Progenitor cell of endocrine pancreas (in vitro differentiated cells): Measurements from ENCODE around the gene OSBPL10. TPM values are rescaled to one million over a fixed set of nuclear protein-coding genes. Genes with fewer than 3 reads are reported as not detected.

Experiments
- DNase-seq: peaks from one replicate; pipeline ENCODE4 v3.0.0; 2021; ENCODE audit warnings: low spot score; ENCODE audit not compliant: unreplicated experiment
- H3K27ac Mint-ChIP-seq: 2 replicates; pipeline ENCODE4 v1.8.0; 2021; ENCODE audit warnings: mild to moderate bottlenecking, moderate library complexity, mixed read lengths
- H3K27me3 Mint-ChIP-seq: 2 replicates; pipeline ENCODE4 v1.8.0; 2021; ENCODE audit warnings: mixed read lengths
- H3K36me3 Mint-ChIP-seq: 2 replicates; pipeline ENCODE4 v1.8.0; 2022; ENCODE audit warnings: mixed read lengths; ENCODE audit not compliant: insufficient read depth
- H3K4me1 Mint-ChIP-seq: 2 replicates; pipeline ENCODE4 v1.8.0; 2021; ENCODE audit warnings: low read depth, mixed read lengths
- H3K4me3 Mint-ChIP-seq: 2 replicates; pipeline ENCODE4 v1.8.0; 2021; ENCODE audit warnings: low read depth, mild to moderate bottlenecking, moderate library complexity, mixed read lengths
- H3K9me3 Mint-ChIP-seq: 2 replicates; pipeline ENCODE4 v1.8.0; 2021; ENCODE audit warnings: low read depth, mixed read lengths
- total RNA-seq: library from RNA; stranded (reverse); gene quantifications from 2 replicates; pipeline ENCODE4 v1.2.1, GENCODE V29; 2021
- TF ChIP-seq, protein P1 (sequence below): fragments of 200-600 bp; sonication (generic); IDR thresholded peaks from one replicate; pipeline ENCODE4 v1.5.0; 2021; ENCODE audit warnings: antibody characterized with exemption, mild to moderate bottlenecking; ENCODE audit not compliant: unreplicated experiment

OSBPL10 gene
- total RNA-seq, 1 donor from 2014 or later: 25.2 TPM

DNA sequence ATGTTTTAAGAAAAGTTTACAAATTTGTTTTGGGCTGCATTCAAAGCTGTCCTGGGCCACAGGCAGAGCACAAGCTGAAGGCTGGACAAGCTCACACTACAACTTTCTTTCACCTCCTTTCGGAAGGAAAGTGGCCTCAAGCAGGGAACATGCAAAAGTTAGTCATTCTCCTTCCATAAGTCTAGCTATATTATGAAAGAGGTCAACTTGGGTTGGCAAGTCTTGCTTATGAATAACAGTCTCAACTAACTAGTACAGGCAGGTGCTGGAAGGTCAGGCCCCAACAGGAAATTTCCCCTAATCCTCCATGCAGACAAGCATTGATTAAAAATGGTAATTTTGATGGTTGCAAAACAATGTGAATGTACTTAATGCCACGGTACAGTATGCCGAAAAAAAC, 69.4 kb downstream of the OSBPL10 start:
- no peak for DNase-seq
- H3K36me3 Mint-ChIP-seq: peaks cover 2% of the 10 kb centered on the region
- no peaks in the 10 kb centered on the region for H3K27me3 Mint-ChIP-seq
- H3K27ac Mint-ChIP-seq: no peak overlapping the region
- H3K4me3 Mint-ChIP-seq: no peak overlapping the region
- H3K4me1 Mint-ChIP-seq: peaks cover 22% of the 10 kb centered on the region
- TF ChIP-seq, protein P1, sequence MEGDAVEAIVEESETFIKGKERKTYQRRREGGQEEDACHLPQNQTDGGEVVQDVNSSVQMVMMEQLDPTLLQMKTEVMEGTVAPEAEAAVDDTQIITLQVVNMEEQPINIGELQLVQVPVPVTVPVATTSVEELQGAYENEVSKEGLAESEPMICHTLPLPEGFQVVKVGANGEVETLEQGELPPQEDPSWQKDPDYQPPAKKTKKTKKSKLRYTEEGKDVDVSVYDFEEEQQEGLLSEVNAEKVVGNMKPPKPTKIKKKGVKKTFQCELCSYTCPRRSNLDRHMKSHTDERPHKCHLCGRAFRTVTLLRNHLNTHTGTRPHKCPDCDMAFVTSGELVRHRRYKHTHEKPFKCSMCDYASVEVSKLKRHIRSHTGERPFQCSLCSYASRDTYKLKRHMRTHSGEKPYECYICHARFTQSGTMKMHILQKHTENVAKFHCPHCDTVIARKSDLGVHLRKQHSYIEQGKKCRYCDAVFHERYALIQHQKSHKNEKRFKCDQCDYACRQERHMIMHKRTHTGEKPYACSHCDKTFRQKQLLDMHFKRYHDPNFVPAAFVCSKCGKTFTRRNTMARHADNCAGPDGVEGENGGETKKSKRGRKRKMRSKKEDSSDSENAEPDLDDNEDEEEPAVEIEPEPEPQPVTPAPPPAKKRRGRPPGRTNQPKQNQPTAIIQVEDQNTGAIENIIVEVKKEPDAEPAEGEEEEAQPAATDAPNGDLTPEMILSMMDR: no peak
- no peaks in the 10 kb centered on the region for H3K9me3 Mint-ChIP-seq

DNA sequence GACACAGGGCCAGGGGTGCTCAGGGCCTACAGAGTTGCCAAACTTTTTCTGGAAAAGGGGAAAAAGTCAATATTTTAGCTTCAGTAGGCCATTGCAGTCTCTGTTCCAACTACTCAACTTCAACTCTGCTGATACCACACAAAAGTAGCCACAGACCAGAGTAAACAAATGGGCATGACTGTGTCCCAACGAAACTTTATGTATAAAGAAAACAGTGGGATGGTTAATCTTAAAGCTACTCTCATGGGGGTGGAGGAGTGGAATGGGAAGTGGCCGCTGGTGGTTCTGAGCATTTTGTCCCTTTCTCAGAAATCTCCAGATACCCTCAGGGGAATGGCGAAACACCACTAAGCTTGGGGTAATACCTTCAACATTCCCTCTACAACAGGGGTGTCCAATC, 69.9 kb downstream of the OSBPL10 start:
- TF ChIP-seq, protein P1: no peak
- Mint-ChIP-seq H3K4me1 (peaks cover 16% of the 10 kb centered on the region), H3K36me3 (peaks cover 2% of the 10 kb centered on the region), H3K27me3 (no peaks in the 10 kb centered on the region), H3K9me3 (no peaks in the 10 kb centered on the region), H3K4me3 (no peak overlapping the region), H3K27ac (no peak overlapping the region)
- DNase-seq: no peak

DNA sequence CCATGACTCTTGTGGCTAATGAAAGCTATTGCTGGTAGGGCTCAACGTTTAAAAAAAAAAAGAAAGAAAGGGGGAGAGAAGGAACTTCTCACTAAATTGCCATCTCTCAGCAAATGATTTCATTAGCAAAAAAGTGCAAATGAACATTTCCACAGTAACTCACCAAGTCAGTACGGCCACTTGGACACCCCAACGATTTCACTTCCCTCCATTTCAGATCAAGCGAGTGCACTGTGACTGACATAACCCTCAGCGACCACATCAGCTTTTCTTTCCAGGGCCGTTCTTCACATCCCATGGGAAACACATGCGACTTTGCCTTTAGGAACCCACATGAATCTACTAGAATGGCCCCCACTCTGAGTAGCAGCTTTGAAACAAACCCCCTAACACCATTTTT, 71.6 kb downstream of the OSBPL10 start:
- no peak overlapping the region for H3K27ac Mint-ChIP-seq
- TF ChIP-seq, protein P1: no peak
- peaks cover 14% of the 10 kb centered on the region for H3K4me1 Mint-ChIP-seq
- no peaks in the 10 kb centered on the region for H3K9me3 Mint-ChIP-seq
- no peaks in the 10 kb centered on the region for H3K36me3 Mint-ChIP-seq
- no peak for DNase-seq
- H3K4me3 Mint-ChIP-seq: no peak overlapping the region
- no peaks in the 10 kb centered on the region for H3K27me3 Mint-ChIP-seq

DNA sequence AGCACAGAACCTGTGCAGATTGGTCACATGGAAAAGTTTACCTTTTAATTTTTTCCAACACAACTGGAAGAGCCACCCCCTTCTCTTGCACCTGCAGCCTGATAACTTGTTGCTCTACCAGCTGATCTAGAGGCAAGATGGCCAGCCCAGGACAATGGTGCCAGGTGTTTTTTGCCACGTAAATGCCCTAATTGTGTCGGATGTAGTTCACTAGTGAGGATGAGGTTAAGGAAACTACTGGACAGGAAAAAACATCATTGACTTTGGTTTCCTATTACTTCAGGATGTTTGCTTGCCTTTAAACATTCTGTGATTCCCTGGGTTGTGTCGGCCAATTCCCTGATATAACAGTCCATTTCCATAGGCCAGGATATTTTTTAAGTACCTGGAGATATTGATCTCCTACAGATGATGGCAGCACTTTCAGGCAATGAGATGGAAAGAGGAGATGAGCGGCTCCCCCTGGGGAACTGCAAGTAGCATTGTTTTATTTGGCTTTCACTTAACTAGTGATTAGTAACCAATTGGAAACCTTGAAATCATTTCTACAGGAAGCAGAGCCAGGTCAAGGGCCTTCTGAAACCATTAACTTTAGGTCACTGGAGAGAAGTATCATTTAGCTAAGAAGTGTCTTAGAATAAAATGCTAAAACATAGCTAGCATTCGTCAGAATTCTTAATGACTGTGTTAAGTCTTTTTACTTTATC, 72.5 kb downstream of the OSBPL10 start:
- no peak overlapping the region for H3K4me3 Mint-ChIP-seq
- no peaks in the 10 kb centered on the region for H3K9me3 Mint-ChIP-seq
- peaks cover 16% of the 10 kb centered on the region for H3K4me1 Mint-ChIP-seq
- DNase-seq: no peak
- TF ChIP-seq, protein P1: no peak
- no peaks in the 10 kb centered on the region for H3K27me3 Mint-ChIP-seq
- H3K27ac Mint-ChIP-seq: no peak overlapping the region
- H3K36me3 Mint-ChIP-seq: no peaks in the 10 kb centered on the region

DNA sequence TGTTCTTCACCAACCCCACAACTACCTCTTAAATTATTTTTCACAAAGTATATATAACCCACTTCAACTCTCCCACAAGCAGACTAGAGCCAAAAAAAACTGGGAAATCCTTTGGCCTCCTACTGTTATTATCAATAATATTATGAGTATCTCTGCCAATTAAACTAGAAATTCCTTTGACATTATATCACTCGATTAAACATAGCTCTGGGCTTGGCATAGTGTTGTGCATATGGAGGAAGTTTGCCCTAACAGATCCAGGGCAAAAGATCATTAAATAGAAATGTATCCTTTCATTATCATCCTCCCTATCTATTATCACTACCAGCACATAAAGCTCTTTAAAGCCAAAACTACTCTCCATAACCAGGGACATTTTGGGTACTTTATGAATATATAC, 74.9 kb downstream of the OSBPL10 start:
- TF ChIP-seq, protein P1: no peak
- H3K4me3 Mint-ChIP-seq: no peak overlapping the region
- H3K27ac Mint-ChIP-seq: no peak overlapping the region
- peaks cover 12% of the 10 kb centered on the region for H3K4me1 Mint-ChIP-seq
- no peaks in the 10 kb centered on the region for H3K9me3 Mint-ChIP-seq
- no peaks in the 10 kb centered on the region for H3K36me3 Mint-ChIP-seq
- DNase-seq: no peak
- H3K27me3 Mint-ChIP-seq: no peaks in the 10 kb centered on the region
